Epithelial cell of proximal tubule (primary cell): ENCODE measurements around the gene FAM83B. TPM values are rescaled to one million over a fixed set of nuclear protein-coding genes. Genes with fewer than 3 reads are reported as not detected.

Source experiments
- DNase-seq: peaks from one replicate; pipeline ENCODE4 v3.0.0-alpha.2; 2011; ENCODE audit warnings: low read depth
- H3K4me3 ChIP-seq: 2 replicates; pipeline ENCODE4 v1.5.1; 2011; ENCODE audit warnings: low read depth, mild to moderate bottlenecking, low read length
- total RNA-seq: library from RNA; depleted of rRNA; stranded (reverse); fragments of >200 nt; gene quantifications from 2 replicates; pipeline ENCODE4 v1.2.3, GENCODE V29; 2015
- TF ChIP-seq, protein P1 (sequence below): conservative IDR thresholded peaks from 2 replicates; pipeline ENCODE4 v1.5.1; 2012; ENCODE audit warnings: low read depth, mild to moderate bottlenecking, low read length

The FAM83B gene
- total RNA-seq, 1 donor from 2014 or later: 18.1 TPM

- no peak for DNase-seq
- no peak overlapping the region for H3K4me3 ChIP-seq
- TF ChIP-seq, protein P1, sequence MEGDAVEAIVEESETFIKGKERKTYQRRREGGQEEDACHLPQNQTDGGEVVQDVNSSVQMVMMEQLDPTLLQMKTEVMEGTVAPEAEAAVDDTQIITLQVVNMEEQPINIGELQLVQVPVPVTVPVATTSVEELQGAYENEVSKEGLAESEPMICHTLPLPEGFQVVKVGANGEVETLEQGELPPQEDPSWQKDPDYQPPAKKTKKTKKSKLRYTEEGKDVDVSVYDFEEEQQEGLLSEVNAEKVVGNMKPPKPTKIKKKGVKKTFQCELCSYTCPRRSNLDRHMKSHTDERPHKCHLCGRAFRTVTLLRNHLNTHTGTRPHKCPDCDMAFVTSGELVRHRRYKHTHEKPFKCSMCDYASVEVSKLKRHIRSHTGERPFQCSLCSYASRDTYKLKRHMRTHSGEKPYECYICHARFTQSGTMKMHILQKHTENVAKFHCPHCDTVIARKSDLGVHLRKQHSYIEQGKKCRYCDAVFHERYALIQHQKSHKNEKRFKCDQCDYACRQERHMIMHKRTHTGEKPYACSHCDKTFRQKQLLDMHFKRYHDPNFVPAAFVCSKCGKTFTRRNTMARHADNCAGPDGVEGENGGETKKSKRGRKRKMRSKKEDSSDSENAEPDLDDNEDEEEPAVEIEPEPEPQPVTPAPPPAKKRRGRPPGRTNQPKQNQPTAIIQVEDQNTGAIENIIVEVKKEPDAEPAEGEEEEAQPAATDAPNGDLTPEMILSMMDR: no peak
Observed at GRCh38 chr6:54875539-54875938, 29.0 kb downstream of the FAM83B start.

- no peak overlapping the region for H3K4me3 ChIP-seq
- TF ChIP-seq, protein P1: no peak
- no peak for DNase-seq
Observed at GRCh38 chr6:54876365-54876764, 29.8 kb downstream of the FAM83B start.

GRCh38 chr6:54876871-54877270 lies 30.3 kb downstream of the FAM83B start:
- no peak overlapping the region for H3K4me3 ChIP-seq
- TF ChIP-seq, protein P1: no peak
- no peak for DNase-seq

- TF ChIP-seq, protein P1: no peak
- no peak overlapping the region for H3K4me3 ChIP-seq
- DNase-seq: peak; percentile 41
Observed at GRCh38 chr6:54877713-54878317, 31.2 kb downstream of the FAM83B start.

DNA sequence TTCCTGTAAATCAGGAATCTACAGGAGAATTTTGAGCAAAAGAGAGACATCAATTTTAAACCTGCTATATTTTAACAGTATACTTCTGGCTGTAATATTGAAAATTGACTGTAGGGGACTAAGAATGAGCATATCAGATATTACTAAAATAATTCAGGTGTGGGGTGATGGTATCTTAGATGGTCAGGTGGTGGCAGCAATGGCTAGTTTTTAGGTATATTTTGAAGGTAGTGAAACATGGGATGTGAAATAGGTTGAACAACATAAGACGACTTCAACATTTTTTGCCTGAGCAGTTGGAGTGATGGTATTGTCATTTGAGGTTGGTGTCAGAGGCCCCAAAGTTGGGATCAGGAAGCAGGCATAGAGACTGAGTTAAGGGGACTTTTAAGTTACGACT lies 32.1 kb downstream of the FAM83B start:
- no peak overlapping the region for H3K4me3 ChIP-seq
- DNase-seq: no peak
- TF ChIP-seq, protein P1: no peak

DNA sequence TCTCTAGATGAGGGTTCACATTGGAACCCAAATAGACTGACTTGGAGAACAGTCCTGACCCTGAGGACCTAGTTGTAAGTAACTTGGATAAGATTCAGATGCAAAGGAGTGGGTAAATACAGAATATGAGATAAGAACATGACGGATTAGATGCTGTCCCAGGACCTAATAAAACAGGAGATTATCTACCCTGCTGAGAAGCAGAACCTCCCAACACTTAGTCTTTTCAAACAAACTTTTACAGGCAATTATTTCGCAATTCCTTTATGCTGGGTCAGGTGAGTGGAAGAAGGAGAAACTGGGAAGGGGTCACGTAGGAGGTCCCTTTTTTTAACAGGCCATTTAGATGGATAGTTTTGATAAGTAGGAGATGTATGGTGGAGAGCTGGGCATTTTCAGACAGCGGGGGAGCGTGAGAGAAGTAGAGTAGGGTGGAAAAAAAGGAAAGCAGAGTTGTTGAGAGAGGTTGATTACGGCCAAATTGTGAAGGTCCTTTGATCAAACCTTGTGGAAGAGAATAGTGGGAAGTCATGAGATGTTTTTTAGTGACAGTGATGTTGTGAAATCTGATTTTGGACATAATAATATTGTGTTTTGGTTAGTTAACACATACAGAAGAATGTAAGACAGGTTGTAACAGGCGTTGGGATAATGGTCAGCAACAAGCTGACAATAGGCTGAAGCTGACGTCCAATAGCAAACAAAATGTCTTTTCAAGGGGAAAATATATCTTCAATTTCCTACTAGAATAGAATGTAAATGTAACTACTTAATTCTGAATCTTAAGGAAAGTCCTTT lies 32.8 kb downstream of the FAM83B start:
- no peak overlapping the region for H3K4me3 ChIP-seq
- TF ChIP-seq, protein P1: no peak
- no peak for DNase-seq
